Tibial artery (tissue), 4 donors: ENCODE results near the gene FTCD.
A peak's percentile ranks its signal among the peaks of the same experiment; 100 is the strongest.
"Not testable (repeated sequence)": the region's sequence is repeated elsewhere in the genome, so short reads cannot be mapped to it uniquely, and the experiment has no call there.

ENCODE experiments used
- DNase-seq, 2 donors: peaks; one replicate each; pipeline ENCODE4 v3.0.0-alpha.2; 2019
- H3K27ac ChIP-seq, 2 donors: fragments of 200-600 bp; sonication (generic) in 1 of 2; 1 replicate in 1 of 2; 2 replicates in 1 of 2; pipeline ENCODE4 v1.5.1; 2018 to 2019; ENCODE audit warnings: mild to moderate bottlenecking in 1 of 2
- H3K27me3 ChIP-seq, 2 donors: fragments of 200-600 bp; sonication (generic) in 1 of 2; one replicate each; pipeline versions ENCODE4 v1.5.1 to v1.6.0; 2016 to 2019
- H3K36me3 ChIP-seq, 3 donors: fragments of 200-600 bp; sonication (generic) in 2 of 3; one replicate each; pipeline ENCODE4 v1.5.1; 2016 to 2019; ENCODE audit warnings: mild to moderate bottlenecking in 2 of 3
- H3K4me1 ChIP-seq, 4 donors: fragments of 200-600 bp; sonication (generic) in 2 of 4; 1 replicate in 3 of 4; 2 replicates in 1 of 4; pipeline ENCODE4 v1.5.1; 2016 to 2019
- H3K4me3 ChIP-seq, 2 donors: fragments of 200-600 bp; sonication (generic) in 1 of 2; 1 replicate in 1 of 2; 2 replicates in 1 of 2; pipeline ENCODE4 v1.5.1; 2018 to 2019; ENCODE audit warnings: mild to moderate bottlenecking in 2 of 2
- H3K9me3 ChIP-seq, 3 donors: fragments of 200-600 bp; sonication (generic) in 1 of 3; one replicate each; pipeline ENCODE4 v1.5.1; 2016 to 2019
- intact Hi-C: fragments of 100-400 bp; cut with DNase I; formaldehyde crosslinking; loops from one replicate; pipeline ENCODE4 v1.15.0; 2023; ENCODE audit warnings: low total_unique reads
- TF ChIP-seq, protein P1 (sequence below), 2 experiments: fragments of 200-600 bp in 1 of 2; fragments of 450-650 bp in 1 of 2; IDR thresholded peaks; one replicate each; pipeline ENCODE4 v1.5.1; 2017 to 2019; ENCODE audit warnings: antibody characterized with exemption in 2 of 2, mild to moderate bottlenecking in 1 of 2, moderate library complexity in 1 of 2

Gene FTCD

DNA sequence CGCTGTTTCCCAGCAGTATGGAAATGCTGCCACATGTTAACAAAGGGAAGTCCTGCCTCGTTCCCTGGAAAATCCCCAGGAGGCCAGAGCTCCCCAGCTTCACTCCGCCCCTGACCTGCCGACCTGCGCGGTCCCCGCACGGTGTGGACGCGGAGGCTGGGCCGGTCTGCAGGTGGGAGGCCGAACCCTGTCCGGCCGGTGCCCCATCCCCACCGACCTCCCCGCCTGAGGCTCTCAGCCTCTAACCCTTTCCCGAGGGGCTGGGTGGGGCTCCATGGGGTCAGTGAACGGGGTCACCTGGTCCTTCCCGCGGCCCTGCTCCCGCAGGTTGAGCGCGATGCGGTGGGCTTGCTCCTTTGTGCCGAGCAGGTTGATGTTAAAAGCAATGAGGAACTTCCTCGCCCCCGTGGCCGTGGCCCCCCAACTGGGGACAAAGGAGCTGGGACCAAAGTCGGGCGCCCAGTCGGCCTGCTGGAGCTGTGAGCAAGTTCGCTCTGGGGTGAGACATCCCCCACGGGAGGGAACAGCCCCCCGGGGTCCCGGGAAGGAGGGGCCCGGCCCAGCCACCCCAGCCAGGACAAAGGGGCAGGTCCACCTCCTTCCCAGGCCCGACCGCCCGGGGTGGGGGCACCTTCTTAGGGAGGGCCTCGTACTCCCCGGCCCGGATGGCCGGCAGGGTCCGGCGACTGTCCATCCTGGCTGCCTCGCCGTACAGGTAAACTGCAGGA, 4.0 kb downstream of the FTCD start:
- Histone ChIP-seq H3K36me3 (no peaks in the 10 kb centered on the region), H3K27ac (no peak overlapping the region), H3K4me3 (no peak overlapping the region), H3K9me3 (no peaks in the 10 kb centered on the region), H3K27me3 (peaks cover 0 to 17% of the 10 kb centered on the region in 2 donors), H3K4me1 (peaks cover 0 to 12% (median 6%) of the 10 kb centered on the region in 4 donors)
- TF ChIP-seq, protein P1, sequence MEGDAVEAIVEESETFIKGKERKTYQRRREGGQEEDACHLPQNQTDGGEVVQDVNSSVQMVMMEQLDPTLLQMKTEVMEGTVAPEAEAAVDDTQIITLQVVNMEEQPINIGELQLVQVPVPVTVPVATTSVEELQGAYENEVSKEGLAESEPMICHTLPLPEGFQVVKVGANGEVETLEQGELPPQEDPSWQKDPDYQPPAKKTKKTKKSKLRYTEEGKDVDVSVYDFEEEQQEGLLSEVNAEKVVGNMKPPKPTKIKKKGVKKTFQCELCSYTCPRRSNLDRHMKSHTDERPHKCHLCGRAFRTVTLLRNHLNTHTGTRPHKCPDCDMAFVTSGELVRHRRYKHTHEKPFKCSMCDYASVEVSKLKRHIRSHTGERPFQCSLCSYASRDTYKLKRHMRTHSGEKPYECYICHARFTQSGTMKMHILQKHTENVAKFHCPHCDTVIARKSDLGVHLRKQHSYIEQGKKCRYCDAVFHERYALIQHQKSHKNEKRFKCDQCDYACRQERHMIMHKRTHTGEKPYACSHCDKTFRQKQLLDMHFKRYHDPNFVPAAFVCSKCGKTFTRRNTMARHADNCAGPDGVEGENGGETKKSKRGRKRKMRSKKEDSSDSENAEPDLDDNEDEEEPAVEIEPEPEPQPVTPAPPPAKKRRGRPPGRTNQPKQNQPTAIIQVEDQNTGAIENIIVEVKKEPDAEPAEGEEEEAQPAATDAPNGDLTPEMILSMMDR (IDR thresholded peaks at IDR 0.05) = no peak
- peak; percentile 17 to 59 for DNase-seq
- intact Hi-C loops = no loop called here

DNA sequence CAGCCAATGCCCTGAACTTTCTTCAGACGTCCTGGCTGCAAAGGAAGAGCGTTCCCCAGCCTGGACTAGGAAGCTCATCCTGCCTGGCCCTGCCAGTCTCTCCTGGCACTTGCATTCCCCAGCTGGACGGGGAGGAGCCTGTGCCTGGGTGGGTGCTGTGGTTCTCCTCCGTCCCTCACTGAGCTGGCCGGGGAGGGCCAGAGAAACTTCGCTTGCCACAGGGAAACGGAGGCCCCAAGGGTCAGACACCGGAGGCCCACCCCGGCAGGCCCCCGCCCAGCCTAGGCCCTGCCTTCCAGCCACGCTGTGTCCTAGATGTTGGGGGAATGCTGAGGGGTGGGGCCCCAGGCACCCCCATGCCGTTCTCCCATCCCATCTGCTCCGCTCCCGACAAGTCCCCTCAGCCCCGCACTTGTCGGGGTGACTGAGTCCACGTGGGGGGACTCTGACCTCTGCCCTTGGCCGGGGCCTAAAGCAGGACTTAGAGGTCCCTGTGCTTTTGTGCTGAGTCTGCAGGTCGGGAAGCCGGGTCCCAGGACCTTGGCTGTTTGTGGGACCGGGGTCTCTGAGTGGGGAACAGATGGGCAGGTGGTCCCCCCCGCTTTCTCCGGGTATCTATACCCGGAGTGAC, 4.8 kb downstream of the FTCD start:
- H3K4me3 ChIP-seq = no peak overlapping the region
- TF ChIP-seq, protein P1 (IDR thresholded peaks at IDR 0.05) = no peak
- H3K4me1 ChIP-seq = peaks cover 0 to 12% (median 6%) of the 10 kb centered on the region in 4 donors
- no peaks in the 10 kb centered on the region for H3K9me3 ChIP-seq
- H3K27me3 ChIP-seq = peaks cover 0 to 17% of the 10 kb centered on the region in 2 donors
- no peaks in the 10 kb centered on the region for H3K36me3 ChIP-seq
- H3K27ac ChIP-seq = no peak overlapping the region
- intact Hi-C loops = no loop called here
- DNase-seq = peak; percentile 12 to 60

DNA sequence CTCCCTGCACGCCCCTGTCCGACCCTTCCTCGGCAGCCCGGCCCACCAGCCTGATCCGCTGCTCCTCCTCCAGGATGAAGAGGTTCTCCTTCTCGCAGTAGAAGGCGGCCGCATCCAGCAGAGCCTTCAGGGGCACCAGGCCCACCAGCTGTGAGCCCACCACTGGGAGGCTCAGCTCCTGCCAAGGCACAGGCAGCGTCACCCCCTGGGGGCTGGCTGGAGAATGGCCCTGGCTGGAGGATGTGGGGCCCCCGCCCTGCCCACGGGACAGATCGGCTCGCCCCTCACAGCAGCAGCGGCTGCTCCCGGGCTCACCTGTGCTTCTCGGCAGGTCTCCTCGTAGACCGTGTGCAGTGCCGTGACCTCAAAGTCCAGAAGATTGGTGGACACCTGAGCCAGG, 5.3 kb downstream of the FTCD start:
- Histone ChIP-seq H3K27me3 (peaks cover 0 to 17% of the 10 kb centered on the region in 2 donors), H3K27ac (no peak overlapping the region), H3K9me3 (no peaks in the 10 kb centered on the region), H3K36me3 (no peaks in the 10 kb centered on the region), H3K4me1 (peaks cover 0 to 12% (median 6%) of the 10 kb centered on the region in 4 donors), H3K4me3 (no peak overlapping the region)
- TF ChIP-seq, protein P1 (IDR thresholded peaks at IDR 0.05) = no peak
- intact Hi-C loops = no loop called here
- peak; percentile 9 to 48 for DNase-seq

DNA sequence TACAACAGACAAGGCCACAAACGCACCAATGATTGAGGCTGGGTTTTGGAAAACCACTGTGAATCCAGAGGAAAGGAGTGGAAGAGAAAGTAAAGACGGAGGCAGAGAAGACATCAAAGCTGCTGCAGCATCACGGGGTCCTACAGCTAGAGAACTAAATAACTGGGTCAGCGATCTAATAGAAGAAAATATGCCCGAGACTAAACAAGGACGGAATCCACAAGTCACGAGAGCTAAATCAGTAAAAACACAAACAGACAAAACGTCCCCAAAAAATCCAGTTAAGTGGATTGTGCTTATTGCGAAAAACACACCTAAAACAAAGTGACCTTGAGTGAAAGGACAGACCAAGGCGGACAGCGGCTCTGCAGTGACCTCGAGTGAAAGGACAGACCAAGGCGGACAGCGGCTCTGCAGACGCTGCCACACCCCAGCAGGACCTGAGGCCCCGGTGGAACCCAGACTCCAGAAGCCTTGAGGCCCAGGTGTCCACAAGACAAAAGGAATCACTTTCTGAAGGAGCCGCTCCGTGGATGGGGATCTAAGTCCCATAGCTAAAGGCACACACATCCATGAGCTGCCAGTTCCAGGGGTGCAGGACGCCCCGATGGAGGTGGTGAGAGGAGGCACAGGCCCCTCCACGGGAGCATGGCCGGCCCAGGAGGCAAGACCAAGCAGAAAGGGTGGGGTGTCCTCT, 6.0 kb downstream of the FTCD start:
- intact Hi-C loops = loop anchor here (10.0 kb wide), 2 partner anchors 45 to 135 kb away; partner anchors contain the start of genes MCM3AP and YBEY
- DNase-seq = peak; percentile 15 to 48
- no peaks in the 10 kb centered on the region for H3K9me3 ChIP-seq
- H3K4me1 ChIP-seq = peaks cover 0 to 12% (median 6%) of the 10 kb centered on the region in 4 donors
- no peaks in the 10 kb centered on the region for H3K36me3 ChIP-seq
- H3K4me3 ChIP-seq = no peak overlapping the region
- TF ChIP-seq, protein P1 (IDR thresholded peaks at IDR 0.05) = no peak
- H3K27me3 ChIP-seq = peaks cover 0 to 14% of the 10 kb centered on the region in 2 donors
- H3K27ac ChIP-seq = no peak overlapping the region

DNA sequence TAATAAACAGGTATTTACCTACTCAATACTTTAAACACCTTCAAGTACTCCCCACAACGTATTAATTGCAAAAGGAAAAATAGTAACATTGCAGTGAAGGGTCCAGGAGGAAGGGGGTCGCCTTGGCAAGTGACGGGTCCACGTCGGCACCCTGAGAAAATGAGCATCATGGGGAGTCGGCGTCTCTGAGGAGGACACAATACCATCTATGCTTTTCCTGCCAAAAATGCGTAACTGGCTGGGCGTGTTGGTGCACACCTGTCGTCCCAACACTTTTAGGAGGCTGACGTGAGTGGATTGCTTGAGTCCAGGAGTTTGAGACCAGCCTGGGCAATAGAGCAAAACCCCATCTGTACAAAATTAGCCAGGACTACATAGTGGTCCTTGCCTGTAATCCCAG, 7.3 kb downstream of the FTCD start:
- no peak overlapping the region for H3K27ac ChIP-seq
- no peak overlapping the region for H3K4me3 ChIP-seq
- peaks cover 0 to 9% of the 10 kb centered on the region in 2 donors for H3K27me3 ChIP-seq
- TF ChIP-seq, protein P1 (IDR thresholded peaks at IDR 0.05) = no peak
- intact Hi-C loops = loop anchor here (10.0 kb wide), 2 partner anchors 47 to 137 kb away; partner anchors contain the start of genes MCM3AP and YBEY
- H3K4me1 ChIP-seq = peaks cover 0 to 14% (median 6%) of the 10 kb centered on the region in 4 donors
- H3K36me3 ChIP-seq = no peaks in the 10 kb centered on the region
- DNase-seq = peak in 1 of 2 donors; percentile 51
- H3K9me3 ChIP-seq = no peaks in the 10 kb centered on the region

DNA sequence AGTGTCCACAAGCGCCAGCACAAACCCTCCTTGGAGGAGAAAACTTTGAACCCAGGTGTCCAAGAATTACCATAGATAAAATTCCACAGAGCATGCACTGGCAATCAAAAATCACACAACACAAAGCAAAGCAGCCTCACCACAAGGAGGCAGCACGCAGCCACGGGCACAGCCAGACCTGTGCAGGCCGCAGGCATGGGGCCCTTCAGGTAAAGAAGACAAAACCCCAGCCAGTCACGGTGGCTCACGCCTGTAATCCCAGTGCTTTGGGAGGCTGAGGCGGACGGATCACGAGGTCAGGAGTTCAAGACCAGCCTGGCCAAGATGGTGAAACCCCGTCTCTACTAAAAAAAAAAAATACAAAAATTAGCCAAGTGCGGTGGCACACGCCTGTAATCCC, 8.0 kb downstream of the FTCD start:
- not testable (repeated sequence) for H3K27ac ChIP-seq, H3K27me3 ChIP-seq, H3K4me3 ChIP-seq, H3K9me3 ChIP-seq, H3K36me3 ChIP-seq
- peak in 1 of 2 donors; percentile 60 for DNase-seq
- intact Hi-C loops = loop anchor here (10.0 kb wide), 2 partner anchors 47 to 137 kb away; partner anchors contain the start of genes MCM3AP and YBEY
- peaks cover 0 to 10% (median 4%) of the 10 kb centered on the region in 4 donors for H3K4me1 ChIP-seq
